ENCODE data around the gene A2ML1.
"Not testable (repeated sequence)": the region's sequence is repeated elsewhere in the genome, so short reads cannot be mapped to it uniquely, and the experiment has no call there.

Gene A2ML1

DNA sequence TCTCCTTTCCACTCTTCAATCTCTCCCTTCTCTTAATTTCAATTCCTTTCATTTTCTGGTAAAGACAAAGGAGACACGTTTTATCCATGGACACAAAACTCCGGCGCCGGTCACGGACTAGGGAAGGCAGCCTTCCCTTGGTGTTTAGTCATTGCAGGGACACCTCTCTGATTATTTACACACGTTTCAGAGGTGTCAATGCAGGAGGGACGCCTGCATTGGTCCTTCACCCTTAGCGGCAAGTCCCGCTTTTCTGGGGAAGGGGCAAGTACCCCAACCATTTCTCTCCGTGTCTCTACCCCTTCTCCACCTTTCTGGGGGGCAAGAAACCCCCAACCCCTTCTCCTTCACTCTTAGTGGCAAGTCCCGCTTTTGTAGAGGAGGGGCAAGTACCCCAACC lies 16.9 kb upstream of the A2ML1 start:
- not testable (repeated sequence) for H2BK12ac ChIP-seq (ENCODE audit: low read length in 2 of 2); H2AK5ac ChIP-seq (ENCODE audit: low read length, severe bottlenecking); H3K4me1 ChIP-seq (ENCODE audit: control insufficient read depth, insufficient read depth, low read depth, low read length); H4K91ac ChIP-seq (ENCODE audit: low read length); DNase-seq; H3K9ac ChIP-seq (ENCODE audit: low read length); H2BK15ac ChIP-seq (ENCODE audit: low read depth, poor library complexity, severe bottlenecking); H3K4me3 ChIP-seq (ENCODE audit: insufficient read depth in 1 of 2, low read depth in 1 of 2, low read length in 2 of 2); H2BK120ac ChIP-seq (ENCODE audit: low read depth, low read length); H3K27me3 ChIP-seq (ENCODE audit: control insufficient read depth in 1 of 2, insufficient read depth in 1 of 2, low read length in 2 of 2); H3K4ac ChIP-seq (ENCODE audit: low read depth in 1 of 2, low read length in 2 of 2); H3K9me3 ChIP-seq (ENCODE audit: control insufficient read depth, low read length); H3K23ac ChIP-seq (ENCODE audit: low read length in 2 of 2); H3K27ac ChIP-seq (ENCODE audit: low read length, poor library complexity, severe bottlenecking); H3K36me3 ChIP-seq (ENCODE audit: control insufficient read depth in 1 of 2, insufficient read depth in 2 of 2, low read depth in 1 of 2, low read length in 2 of 2); H2AFZ ChIP-seq (ENCODE audit: low read depth, low read length); H2BK5ac ChIP-seq (ENCODE audit: low read depth, low read length, poor library complexity, severe bottlenecking); H3K14ac ChIP-seq (ENCODE audit: low read length in 2 of 2); H4K8ac ChIP-seq (ENCODE audit: low read length); H3K18ac ChIP-seq (ENCODE audit: low read depth in 1 of 2, low read length in 2 of 2); H3K4me2 ChIP-seq (ENCODE audit: low read length, poor library complexity, severe bottlenecking); H3K79me1 ChIP-seq (replicated peaks; ENCODE audit: low read length, poor library complexity, severe bottlenecking)
- WGBS, result 55% methylated on average over 11 of the region's 11 CpGs

GRCh38 chr12:8807084-8807483 lies 15.3 kb upstream of the A2ML1 start:
- not testable (repeated sequence) for H2BK120ac ChIP-seq (ENCODE audit: low read depth, low read length); H2BK15ac ChIP-seq (ENCODE audit: low read depth, poor library complexity, severe bottlenecking); H3K9ac ChIP-seq (ENCODE audit: low read length); H3K4ac ChIP-seq (ENCODE audit: low read depth in 1 of 2, low read length in 2 of 2); H3K18ac ChIP-seq (ENCODE audit: low read depth in 1 of 2, low read length in 2 of 2); DNase-seq; H2BK12ac ChIP-seq (ENCODE audit: low read length in 2 of 2); H3K4me2 ChIP-seq (ENCODE audit: low read length, poor library complexity, severe bottlenecking); H3K27me3 ChIP-seq (ENCODE audit: control insufficient read depth in 1 of 2, insufficient read depth in 1 of 2, low read length in 2 of 2); H3K36me3 ChIP-seq (ENCODE audit: control insufficient read depth in 1 of 2, insufficient read depth in 2 of 2, low read depth in 1 of 2, low read length in 2 of 2); H2AK5ac ChIP-seq (ENCODE audit: low read length, severe bottlenecking); H2BK5ac ChIP-seq (ENCODE audit: low read depth, low read length, poor library complexity, severe bottlenecking); H3K79me1 ChIP-seq (replicated peaks; ENCODE audit: low read length, poor library complexity, severe bottlenecking); H4K91ac ChIP-seq (ENCODE audit: low read length); H3K27ac ChIP-seq (ENCODE audit: low read length, poor library complexity, severe bottlenecking); H2AFZ ChIP-seq (ENCODE audit: low read depth, low read length); H3K14ac ChIP-seq (ENCODE audit: low read length in 2 of 2); H3K9me3 ChIP-seq (ENCODE audit: control insufficient read depth, low read length); H4K8ac ChIP-seq (ENCODE audit: low read length); H3K4me1 ChIP-seq (ENCODE audit: control insufficient read depth, insufficient read depth, low read depth, low read length); H3K23ac ChIP-seq (ENCODE audit: low read length in 2 of 2); H3K4me3 ChIP-seq (ENCODE audit: insufficient read depth in 1 of 2, low read depth in 1 of 2, low read length in 2 of 2)
- 82% methylated on average over 11 of the region's 11 CpGs for WGBS

- not testable (repeated sequence) for H3K4ac ChIP-seq (ENCODE audit: low read depth in 1 of 2, low read length in 2 of 2); H2BK12ac ChIP-seq (ENCODE audit: low read length in 2 of 2); H2AK5ac ChIP-seq (ENCODE audit: low read length, severe bottlenecking); H2AFZ ChIP-seq (ENCODE audit: low read depth, low read length); H3K14ac ChIP-seq (ENCODE audit: low read length in 2 of 2); H3K18ac ChIP-seq (ENCODE audit: low read depth in 1 of 2, low read length in 2 of 2); H3K9me3 ChIP-seq (ENCODE audit: control insufficient read depth, low read length); H3K23ac ChIP-seq (ENCODE audit: low read length in 2 of 2); DNase-seq; H3K4me2 ChIP-seq (ENCODE audit: low read length, poor library complexity, severe bottlenecking); H3K36me3 ChIP-seq (ENCODE audit: control insufficient read depth in 1 of 2, insufficient read depth in 2 of 2, low read depth in 1 of 2, low read length in 2 of 2); H3K79me1 ChIP-seq (replicated peaks; ENCODE audit: low read length, poor library complexity, severe bottlenecking); H3K4me1 ChIP-seq (ENCODE audit: control insufficient read depth, insufficient read depth, low read depth, low read length); H3K27ac ChIP-seq (ENCODE audit: low read length, poor library complexity, severe bottlenecking); H2BK120ac ChIP-seq (ENCODE audit: low read depth, low read length); H2BK15ac ChIP-seq (ENCODE audit: low read depth, poor library complexity, severe bottlenecking); H3K9ac ChIP-seq (ENCODE audit: low read length); H4K91ac ChIP-seq (ENCODE audit: low read length); H3K27me3 ChIP-seq (ENCODE audit: control insufficient read depth in 1 of 2, insufficient read depth in 1 of 2, low read length in 2 of 2); H3K4me3 ChIP-seq (ENCODE audit: insufficient read depth in 1 of 2, low read depth in 1 of 2, low read length in 2 of 2); H4K8ac ChIP-seq (ENCODE audit: low read length); H2BK5ac ChIP-seq (ENCODE audit: low read depth, low read length, poor library complexity, severe bottlenecking)
- WGBS, result 53% methylated on average over 7 of the region's 7 CpGs
Measured at GRCh38 chr12:8810112-8810511, 12.3 kb upstream of the A2ML1 start.

- Histone ChIP-seq H3K4me2 (ENCODE audit: low read length, poor library complexity, severe bottlenecking) (no peak overlapping the region), H3K4ac (ENCODE audit: low read depth in 1 of 2, low read length in 2 of 2) (no peak overlapping the region), H3K27me3 (ENCODE audit: control insufficient read depth in 1 of 2, insufficient read depth in 1 of 2, low read length in 2 of 2) (no peaks in the 10 kb centered on the region), H3K9me3 (ENCODE audit: control insufficient read depth, low read length) (no peaks in the 10 kb centered on the region), H4K8ac (ENCODE audit: low read length) (no peak overlapping the region), H3K18ac (ENCODE audit: low read depth in 1 of 2, low read length in 2 of 2) (no peak overlapping the region), H4K91ac (ENCODE audit: low read length) (no peak overlapping the region), H3K4me3 (ENCODE audit: insufficient read depth in 1 of 2, low read depth in 1 of 2, low read length in 2 of 2) (no peak overlapping the region), H3K4me1 (ENCODE audit: control insufficient read depth, insufficient read depth, low read depth, low read length) (no peaks in the 10 kb centered on the region), H3K23ac (ENCODE audit: low read length in 2 of 2) (no peak overlapping the region), H2BK12ac (ENCODE audit: low read length in 2 of 2) (no peak overlapping the region), H3K27ac (ENCODE audit: low read length, poor library complexity, severe bottlenecking) (no peak overlapping the region), H3K36me3 (ENCODE audit: control insufficient read depth in 1 of 2, insufficient read depth in 2 of 2, low read depth in 1 of 2, low read length in 2 of 2) (no peaks in the 10 kb centered on the region), H2BK120ac (ENCODE audit: low read depth, low read length) (no peak overlapping the region), H3K9ac (ENCODE audit: low read length) (no peak overlapping the region), H3K79me1 (replicated peaks; ENCODE audit: low read length, poor library complexity, severe bottlenecking) (no peaks in the 10 kb centered on the region), H2BK5ac (ENCODE audit: low read depth, low read length, poor library complexity, severe bottlenecking) (no peak overlapping the region), H2BK15ac (ENCODE audit: low read depth, poor library complexity, severe bottlenecking) (no peak overlapping the region), H2AK5ac (ENCODE audit: low read length, severe bottlenecking) (no peak overlapping the region), H2AFZ (ENCODE audit: low read depth, low read length) (no peak overlapping the region), H3K14ac (ENCODE audit: low read length in 2 of 2) (no peak overlapping the region)
- DNase-seq, result no peak
- WGBS, result 100% methylated on average over 1 of the region's 5 CpGs
Measured at GRCh38 chr12:8813572-8814357, 8.7 kb upstream of the A2ML1 start.
